Epithelial cell of esophagus (primary cell): ENCODE results near the gene SEPTIN5.

Source experiments
- DNase-seq: peaks from one replicate; pipeline ENCODE4 v3.0.0; 2010; ENCODE audit warnings: low read depth
- H3K4me3 ChIP-seq: 2 replicates; pipeline ENCODE4 v1.5.1; 2011; ENCODE audit warnings: mild to moderate bottlenecking, low read length, control low read depth
- CTCF ChIP-seq: IDR thresholded peaks from 2 replicates; pipeline ENCODE4 v1.5.1; 2011; ENCODE audit warnings: low read depth, mild to moderate bottlenecking, low read length, control low read depth, inconsistent platforms; ENCODE audit not compliant: insufficient read depth; ENCODE audit errors: missing control alignments

The SEPTIN5 gene

GRCh38 chr22:19739448-19739895, 25.2 kb downstream of the SEPTIN5 start:
- TF ChIP-seq CTCF: no peak
- no peak overlapping the region for H3K4me3 ChIP-seq
- DNase-seq: no peak

DNA sequence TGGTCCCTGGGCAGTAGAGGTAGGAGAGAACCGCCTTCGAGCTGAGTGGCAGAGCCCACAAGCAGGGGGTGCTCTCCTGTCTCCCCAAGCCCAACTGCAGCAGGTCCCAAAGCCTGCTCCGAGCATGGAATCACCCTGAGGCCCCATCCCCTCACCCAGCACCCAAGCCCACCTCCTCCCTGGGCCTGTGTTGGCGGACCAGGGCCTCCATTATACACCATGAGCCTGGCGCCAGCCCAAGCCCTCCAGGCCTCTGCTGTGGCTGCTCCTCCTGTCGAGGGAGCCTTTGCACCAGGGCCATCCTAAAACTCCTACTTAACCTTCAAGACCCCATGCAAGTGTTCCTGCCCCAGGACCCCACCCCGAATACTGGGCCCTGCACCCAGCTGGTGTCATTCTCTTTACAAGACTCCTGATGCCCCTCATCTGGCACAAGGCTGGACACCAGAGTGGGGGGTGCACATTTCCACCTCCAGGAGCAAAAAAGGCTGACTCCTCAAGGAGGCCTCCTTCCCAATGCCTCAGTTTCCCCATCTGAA, 25.7 kb downstream of the SEPTIN5 start:
- no peak for TF ChIP-seq CTCF
- no peak for DNase-seq
- no peak overlapping the region for H3K4me3 ChIP-seq

GRCh38 chr22:19740586-19740985, 26.3 kb downstream of the SEPTIN5 start:
- TF ChIP-seq CTCF: no peak
- DNase-seq: no peak
- no peak overlapping the region for H3K4me3 ChIP-seq

DNA sequence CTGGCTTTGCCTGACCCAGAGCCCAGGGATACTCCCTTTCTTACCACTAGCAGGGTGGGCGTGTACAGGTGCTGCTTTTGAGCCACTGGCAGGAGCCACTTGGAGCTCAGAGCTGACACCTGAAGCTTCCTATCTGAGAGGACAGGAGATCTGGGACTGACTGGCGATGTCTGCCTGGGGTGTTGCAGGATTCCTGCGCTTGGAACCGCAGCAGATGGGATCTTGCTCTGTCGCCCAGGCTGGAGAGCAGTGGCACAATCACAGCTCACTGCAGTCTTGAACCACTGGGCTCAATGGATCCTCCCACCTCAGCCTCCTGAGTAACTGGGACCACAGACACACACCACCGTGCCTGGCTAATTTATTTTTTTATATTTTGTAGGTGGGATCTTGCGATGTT, 26.8 kb downstream of the SEPTIN5 start:
- TF ChIP-seq CTCF: no peak
- no peak for DNase-seq
- H3K4me3 ChIP-seq: no peak overlapping the region

DNA sequence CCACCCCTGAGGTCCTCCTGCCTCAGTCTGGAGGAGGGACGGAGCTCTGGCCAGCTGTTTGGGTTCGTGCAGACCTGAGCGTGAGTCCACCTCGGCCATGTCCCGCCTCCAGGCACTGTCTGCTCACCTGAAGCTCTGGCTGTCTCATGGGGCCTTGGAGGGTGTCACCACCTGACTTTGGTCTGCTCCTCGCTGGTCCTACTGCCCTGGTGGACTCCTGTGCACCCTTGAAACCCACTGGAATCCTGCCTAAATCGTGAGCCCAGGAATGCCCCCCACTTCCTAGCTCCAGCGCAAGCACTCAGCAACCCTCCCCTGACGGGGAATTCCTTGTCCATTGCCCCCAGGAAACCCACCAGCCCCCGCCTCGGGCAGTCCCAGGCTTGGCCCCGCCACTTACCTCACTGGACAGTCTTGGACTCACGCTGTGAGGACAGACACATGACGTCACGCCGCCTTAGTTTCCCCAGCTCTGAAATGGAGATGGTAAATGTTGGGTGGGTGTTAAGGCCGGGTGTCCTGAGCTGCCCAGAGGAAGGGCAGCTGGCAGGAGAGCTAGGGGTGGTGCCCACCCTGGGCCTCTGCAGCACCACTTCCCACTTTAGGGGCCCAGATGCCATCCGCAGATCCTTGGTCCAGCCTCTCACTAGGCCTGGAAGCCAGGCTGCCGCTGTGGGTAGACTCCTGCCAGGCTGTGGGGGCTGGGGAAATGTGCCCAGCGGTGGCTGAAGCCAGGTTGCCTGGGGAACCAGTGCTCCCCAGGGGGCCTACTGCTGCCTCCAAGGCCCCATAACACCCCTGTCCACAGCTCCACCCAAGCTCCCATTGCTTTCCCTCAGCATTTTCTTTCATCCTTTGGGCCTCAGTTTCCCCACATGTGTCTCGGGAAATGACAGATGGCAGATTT, 28.1 kb downstream of the SEPTIN5 start:
- DNase-seq: no peak
- no peak overlapping the region for H3K4me3 ChIP-seq
- TF ChIP-seq CTCF: no peak

GRCh38 chr22:19743081-19743480, 28.8 kb downstream of the SEPTIN5 start:
- H3K4me3 ChIP-seq: no peak overlapping the region
- no peak for TF ChIP-seq CTCF
- no peak for DNase-seq
